Measurements from ENCODE around the gene GLRA1.

Gene GLRA1

GRCh38 chr5:151820903-151821302 is 103.7 kb downstream of the GLRA1 start:
- Histone ChIP-seq H3K27me3 (no peaks in the 10 kb centered on the region), H3K4me1 (peaks cover 4% of the 10 kb centered on the region), H3K36me3 (peaks cover 23% of the 10 kb centered on the region), H3K4me3 (ENCODE audit: low read depth, low read length) (no peak overlapping the region), H3K9me3 (no peaks in the 10 kb centered on the region)
- no peak for DNase-seq
- TF ChIP-seq CTCF (IDR thresholded peaks at IDR 0.05; ENCODE audit: low read depth, low read length): no peak

- TF ChIP-seq CTCF (IDR thresholded peaks at IDR 0.05; ENCODE audit: low read depth, low read length): no peak
- H3K36me3 ChIP-seq: peaks cover 24% of the 10 kb centered on the region
- H3K27me3 ChIP-seq: no peaks in the 10 kb centered on the region
- no peak for DNase-seq
- no peak overlapping the region for H3K4me3 ChIP-seq (ENCODE audit: low read depth, low read length)
- no peaks in the 10 kb centered on the region for H3K9me3 ChIP-seq
- peaks cover 4% of the 10 kb centered on the region for H3K4me1 ChIP-seq
These were observed 104.4 kb downstream of the GLRA1 start for GRCh38 chr5:151820271-151820670.

- Histone ChIP-seq H3K36me3 (peaks cover 28% of the 10 kb centered on the region), H3K4me1 (peaks cover 4% of the 10 kb centered on the region), H3K4me3 (ENCODE audit: low read depth, low read length) (no peak overlapping the region), H3K9me3 (no peaks in the 10 kb centered on the region), H3K27me3 (no peaks in the 10 kb centered on the region)
- TF ChIP-seq CTCF (IDR thresholded peaks at IDR 0.05; ENCODE audit: low read depth, low read length): no peak
- no peak for DNase-seq
These were observed 104.8 kb downstream of the GLRA1 start for GRCh38 chr5:151819830-151820229.

GRCh38 chr5:151815051-151815450 is 109.6 kb downstream of the GLRA1 start:
- Histone ChIP-seq H3K4me3 (ENCODE audit: low read depth, low read length) (no peak overlapping the region), H3K27me3 (no peaks in the 10 kb centered on the region), H3K36me3 (peaks cover 76% of the 10 kb centered on the region), H3K4me1 (peaks cover 4% of the 10 kb centered on the region), H3K9me3 (no peaks in the 10 kb centered on the region)
- TF ChIP-seq CTCF (IDR thresholded peaks at IDR 0.05; ENCODE audit: low read depth, low read length): no peak
- DNase-seq: no peak

GRCh38 chr5:151812757-151813309 is 111.8 kb downstream of the GLRA1 start:
- Histone ChIP-seq H3K36me3 (peaks cover 84% of the 10 kb centered on the region), H3K9me3 (no peaks in the 10 kb centered on the region), H3K4me3 (ENCODE audit: low read depth, low read length) (no peak overlapping the region), H3K27me3 (no peaks in the 10 kb centered on the region), H3K4me1 (no peaks in the 10 kb centered on the region)
- no peak for DNase-seq
- TF ChIP-seq CTCF (IDR thresholded peaks at IDR 0.05; ENCODE audit: low read depth, low read length): no peak

- Histone ChIP-seq H3K4me3 (ENCODE audit: low read depth, low read length) (no peak overlapping the region), H3K36me3 (peaks cover 88% of the 10 kb centered on the region), H3K4me1 (no peaks in the 10 kb centered on the region), H3K27me3 (no peaks in the 10 kb centered on the region), H3K9me3 (no peaks in the 10 kb centered on the region)
- no peak for DNase-seq
- TF ChIP-seq CTCF (IDR thresholded peaks at IDR 0.05; ENCODE audit: low read depth, low read length): no peak
These were observed 112.9 kb downstream of the GLRA1 start for GRCh38 chr5:151811593-151812321.
